ENCODE measurements around the gene PRKG1.
"Not testable (repeated sequence)": the region's sequence is repeated elsewhere in the genome, so short reads cannot be mapped to it uniquely, and the experiment has no call there.

PRKG1 gene

DNA sequence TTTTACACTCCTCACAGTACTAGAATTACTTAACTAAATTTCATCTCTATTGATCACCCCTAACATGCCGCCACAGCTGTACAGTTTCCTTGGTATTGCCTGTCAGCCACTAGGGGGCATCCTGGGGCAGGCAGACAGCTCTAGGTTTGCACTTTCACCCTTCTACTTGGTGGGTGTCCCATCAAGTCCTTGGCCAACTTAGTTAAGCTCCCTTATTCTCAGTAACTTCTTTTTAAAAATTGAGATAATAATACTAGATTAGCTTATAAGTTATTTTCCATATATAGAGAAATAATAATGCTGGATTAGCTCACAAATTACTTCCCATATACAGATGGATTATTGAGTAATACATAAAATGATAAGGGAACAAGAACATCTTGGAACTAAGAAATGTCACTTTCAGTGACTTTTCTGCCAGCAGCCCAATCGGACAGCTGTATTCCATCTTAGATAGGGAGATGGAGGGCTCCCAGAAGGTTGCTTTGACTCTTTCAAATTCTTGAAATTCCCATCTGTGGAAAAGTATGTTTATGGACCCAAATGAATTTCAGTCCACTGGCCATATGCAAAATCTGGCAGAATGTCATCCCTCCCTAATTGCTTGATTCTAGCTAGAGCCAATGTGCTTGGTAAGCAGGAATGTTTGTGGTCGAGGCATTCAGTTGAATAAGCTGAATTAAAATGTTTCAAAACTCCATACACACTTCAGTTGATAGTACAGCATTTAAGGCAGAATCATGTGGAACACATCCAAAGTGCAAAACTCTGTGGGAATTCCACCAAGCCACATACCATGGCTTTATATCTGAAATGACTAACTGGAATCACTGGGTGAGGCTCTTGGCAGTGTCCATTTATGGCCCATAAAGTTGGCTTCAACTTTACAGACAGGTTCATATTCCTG lies 315.4 kb downstream of the PRKG1 start:
- TF ChIP-seq, protein P1, sequence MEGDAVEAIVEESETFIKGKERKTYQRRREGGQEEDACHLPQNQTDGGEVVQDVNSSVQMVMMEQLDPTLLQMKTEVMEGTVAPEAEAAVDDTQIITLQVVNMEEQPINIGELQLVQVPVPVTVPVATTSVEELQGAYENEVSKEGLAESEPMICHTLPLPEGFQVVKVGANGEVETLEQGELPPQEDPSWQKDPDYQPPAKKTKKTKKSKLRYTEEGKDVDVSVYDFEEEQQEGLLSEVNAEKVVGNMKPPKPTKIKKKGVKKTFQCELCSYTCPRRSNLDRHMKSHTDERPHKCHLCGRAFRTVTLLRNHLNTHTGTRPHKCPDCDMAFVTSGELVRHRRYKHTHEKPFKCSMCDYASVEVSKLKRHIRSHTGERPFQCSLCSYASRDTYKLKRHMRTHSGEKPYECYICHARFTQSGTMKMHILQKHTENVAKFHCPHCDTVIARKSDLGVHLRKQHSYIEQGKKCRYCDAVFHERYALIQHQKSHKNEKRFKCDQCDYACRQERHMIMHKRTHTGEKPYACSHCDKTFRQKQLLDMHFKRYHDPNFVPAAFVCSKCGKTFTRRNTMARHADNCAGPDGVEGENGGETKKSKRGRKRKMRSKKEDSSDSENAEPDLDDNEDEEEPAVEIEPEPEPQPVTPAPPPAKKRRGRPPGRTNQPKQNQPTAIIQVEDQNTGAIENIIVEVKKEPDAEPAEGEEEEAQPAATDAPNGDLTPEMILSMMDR (IDR thresholded peaks at IDR 0.05; ENCODE audit: insufficient read depth, low read depth, low read length, missing control alignments) = peak; percentile 88
- DNase-seq (ENCODE audit: low read depth) = peak; percentile 67
- no peak overlapping the region for H3K4me3 ChIP-seq (ENCODE audit: low read depth, low read length)

DNA sequence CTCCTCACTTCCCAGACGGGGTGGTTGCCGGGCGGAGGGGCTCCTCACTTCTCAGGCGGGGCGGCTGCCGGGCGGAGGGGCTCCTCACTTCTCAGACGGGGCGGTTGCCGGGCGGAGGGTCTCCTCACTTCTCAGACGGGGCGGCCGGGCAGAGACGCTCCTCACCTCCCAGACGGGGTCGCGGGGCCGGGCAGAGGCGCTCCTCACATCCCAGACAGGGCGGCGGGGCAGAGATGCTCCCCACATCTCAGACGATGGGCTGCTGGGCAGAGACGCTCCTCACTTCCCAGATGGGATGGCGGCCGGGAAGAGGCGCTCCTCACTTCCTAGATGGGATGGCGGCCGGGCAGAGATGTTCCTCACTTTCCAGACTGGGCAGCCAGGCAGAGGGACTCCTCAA lies 318.7 kb downstream of the PRKG1 start:
- not testable (repeated sequence) for DNase-seq (ENCODE audit: low read depth); H3K4me3 ChIP-seq (ENCODE audit: low read depth, low read length)

DNA sequence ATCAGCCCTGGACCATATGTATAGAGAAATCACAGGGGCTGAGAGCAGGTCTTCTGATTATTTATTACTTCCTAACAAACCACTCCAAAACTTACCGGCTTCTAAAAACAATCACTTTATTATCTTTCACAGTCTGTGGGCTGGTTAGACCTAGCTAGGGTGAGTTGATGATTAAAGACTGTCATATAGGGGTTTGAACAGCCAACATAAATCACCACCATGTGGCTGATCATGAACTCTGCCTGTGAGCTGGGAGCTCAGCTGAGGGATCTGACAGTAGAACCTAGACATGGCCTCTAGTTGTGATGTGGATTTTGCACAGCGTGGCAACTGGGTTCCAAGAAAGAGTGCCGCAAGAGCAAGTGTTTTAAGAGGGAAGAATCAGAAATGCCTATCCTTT lies 319.8 kb downstream of the PRKG1 start:
- TF ChIP-seq, protein P1 (IDR thresholded peaks at IDR 0.05; ENCODE audit: insufficient read depth, low read depth, low read length, missing control alignments) = no peak
- no peak overlapping the region for H3K4me3 ChIP-seq (ENCODE audit: low read depth, low read length)
- DNase-seq (ENCODE audit: low read depth) = no peak

DNA sequence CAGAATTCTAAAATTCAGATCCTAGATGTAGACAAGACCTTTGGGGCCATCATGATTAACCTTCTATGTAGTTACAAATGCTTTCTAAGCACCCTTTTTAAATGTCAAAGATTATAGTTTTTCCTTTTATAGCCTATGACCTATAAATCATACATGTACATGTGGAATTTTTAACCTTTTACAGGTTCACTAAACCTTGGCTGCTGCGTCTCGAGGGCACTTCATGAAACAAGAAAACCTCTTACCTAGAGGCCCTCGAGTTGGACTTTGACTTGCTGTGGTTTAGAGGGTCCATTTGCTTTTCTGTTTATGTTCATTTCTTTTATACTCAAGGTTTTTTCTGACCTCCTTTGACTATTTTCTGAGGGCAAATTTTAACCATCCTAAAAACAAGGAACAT lies 323.0 kb downstream of the PRKG1 start:
- no peak for DNase-seq (ENCODE audit: low read depth)
- H3K4me3 ChIP-seq (ENCODE audit: low read depth, low read length) = no peak overlapping the region
- TF ChIP-seq, protein P1 (IDR thresholded peaks at IDR 0.05; ENCODE audit: insufficient read depth, low read depth, low read length, missing control alignments) = no peak

DNA sequence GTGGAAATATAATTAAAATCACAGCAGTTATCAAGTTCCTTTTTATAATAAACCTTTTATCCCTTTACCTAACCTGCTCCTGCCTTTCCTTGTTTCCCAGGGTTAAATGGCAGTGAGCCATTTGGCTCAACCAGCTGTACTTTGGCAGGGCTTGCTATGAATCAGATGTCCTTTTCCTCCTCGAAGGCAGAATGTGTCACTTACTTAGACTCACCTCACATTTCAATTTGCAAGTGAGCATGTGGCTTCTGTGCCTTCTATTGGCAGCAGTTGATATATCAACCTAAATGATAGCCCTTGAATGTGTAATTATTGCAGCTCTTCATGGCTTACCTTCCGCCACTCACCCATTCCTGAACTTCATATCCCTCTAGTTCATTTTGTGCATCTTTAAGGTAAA lies 323.4 kb downstream of the PRKG1 start:
- DNase-seq (ENCODE audit: low read depth) = no peak
- H3K4me3 ChIP-seq (ENCODE audit: low read depth, low read length) = no peak overlapping the region
- TF ChIP-seq, protein P1 (IDR thresholded peaks at IDR 0.05; ENCODE audit: insufficient read depth, low read depth, low read length, missing control alignments) = no peak

DNA sequence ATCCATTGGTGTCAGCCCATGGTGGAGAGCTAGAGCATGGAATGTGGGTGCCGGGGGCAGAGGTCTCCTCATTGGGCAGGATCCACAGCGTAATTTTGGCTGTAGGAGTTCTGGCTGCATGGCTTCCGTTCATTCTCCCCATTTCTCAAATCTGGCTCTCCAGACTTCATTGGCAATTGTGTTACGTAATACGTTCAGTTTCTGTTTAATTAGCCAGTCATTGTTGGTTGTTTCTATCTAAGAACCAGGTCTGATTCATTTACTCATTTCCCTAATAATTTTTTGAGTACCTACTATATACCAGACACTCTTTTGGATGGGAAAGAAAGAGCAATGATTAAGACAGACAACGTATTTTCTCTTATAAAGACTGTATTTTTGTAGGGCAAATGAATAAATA lies 325.6 kb downstream of the PRKG1 start:
- H3K4me3 ChIP-seq (ENCODE audit: low read depth, low read length) = no peak overlapping the region
- no peak for DNase-seq (ENCODE audit: low read depth)

DNA sequence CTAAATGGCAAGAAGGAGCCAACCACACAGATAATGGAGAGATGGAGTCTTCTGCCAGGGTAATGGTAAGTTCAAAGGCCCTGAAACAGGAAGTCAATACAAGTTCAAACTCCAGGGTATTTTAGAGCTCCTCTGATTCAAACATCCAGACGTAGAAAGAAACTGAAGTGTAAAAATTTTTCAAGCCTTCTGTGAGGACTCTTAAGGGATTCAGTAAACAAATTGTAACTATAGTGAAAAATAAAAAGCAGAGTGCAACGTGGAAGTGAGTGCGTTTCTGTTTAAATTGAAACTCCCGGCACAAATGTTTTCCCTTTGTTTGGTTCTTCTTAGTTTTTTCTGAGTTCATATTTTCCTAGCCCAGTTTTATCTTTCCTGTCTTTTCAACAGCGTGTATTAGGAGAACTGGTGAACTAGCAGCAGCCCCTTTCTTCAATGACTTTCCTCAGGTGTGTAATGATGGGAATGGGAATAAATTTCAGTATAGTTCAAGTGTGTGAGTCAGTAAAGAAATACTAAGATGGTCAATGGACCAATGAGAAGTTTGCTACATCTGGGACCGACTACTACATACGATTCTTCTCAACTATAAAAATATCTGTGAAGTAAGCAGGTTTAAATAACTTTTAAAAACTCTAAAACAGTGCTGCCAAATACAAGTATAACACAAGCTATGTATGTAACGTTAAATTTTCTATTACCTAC lies 326.3 kb downstream of the PRKG1 start:
- TF ChIP-seq, protein P1 (IDR thresholded peaks at IDR 0.05; ENCODE audit: insufficient read depth, low read depth, low read length, missing control alignments) = no peak
- no peak for DNase-seq (ENCODE audit: low read depth)
- H3K4me3 ChIP-seq (ENCODE audit: low read depth, low read length) = no peak overlapping the region

More for the DNA sequence above, 325.6 kb downstream of the PRKG1 start:
- TF ChIP-seq, protein P1 (IDR thresholded peaks at IDR 0.05; ENCODE audit: insufficient read depth, low read depth, low read length, missing control alignments) = no peak
